A673 (cell line): ENCODE data around the gene SH2D1A. TPM values are rescaled to one million over a fixed set of nuclear protein-coding genes. Genes with fewer than 3 reads are reported as not detected.

Experiments
- BruUV-seq: library from RNA; stranded (reverse); fragments of 400-500 nt; replicated peaks from 2 replicates; lab custom pipeline; 2021; lab: Mats Ljungman, UMichigan
- CTCF ChIA-PET: fragments of 300-600 bp; sonication (Branson Sonifier 250); formaldehyde crosslinking; loops from one replicate; lab custom pipeline; 2022; ENCODE audit warnings: antibody characterized with exemption; lab: Charles Lee
- POLR2A ChIA-PET: fragments of 300-600 bp; sonication (Branson Sonifier 250); formaldehyde crosslinking; loops from one replicate; lab custom pipeline; 2022; ENCODE audit warnings: antibody characterized with exemption; ENCODE audit not compliant: low non-redundant PET; lab: Charles Lee
- DNase-seq: peaks from one replicate; pipeline ENCODE4 v3.0.0-alpha.2; 2015; ENCODE audit warnings: low spot score
- H3K27ac ChIP-seq: fragments of 200-600 bp; sonication (generic); 2 replicates; pipeline ENCODE4 v1.5.1; 2016; ENCODE audit warnings: mixed run types, low read depth, mild to moderate bottlenecking, mixed read lengths, antibody characterized with exemption, low read length; ENCODE audit not compliant: poor library complexity, severe bottlenecking
- H3K27me3 ChIP-seq: fragments of 200-600 bp; sonication (generic); replicated peaks from 2 replicates; pipeline ENCODE4 v1.6.1; 2017; ENCODE audit warnings: mixed run types, low read depth, mild to moderate bottlenecking, mixed read lengths, antibody characterized with exemption, low read length; ENCODE audit not compliant: insufficient read depth, poor library complexity
- H3K36me3 ChIP-seq: fragments of 200-600 bp; sonication (generic); 2 replicates; pipeline ENCODE4 v1.6.1; 2016; ENCODE audit warnings: mixed run types, mild to moderate bottlenecking, mixed read lengths, antibody characterized with exemption, low read length; ENCODE audit not compliant: insufficient read depth, poor library complexity, severe bottlenecking
- H3K4me1 ChIP-seq: fragments of 200-600 bp; sonication (generic); 2 replicates; pipeline ENCODE4 v1.6.1; 2017; ENCODE audit warnings: mixed run types, mild to moderate bottlenecking, mixed read lengths, antibody characterized with exemption, low read length; ENCODE audit not compliant: insufficient read depth, poor library complexity, severe bottlenecking
- H3K4me3 ChIP-seq: fragments of 200-600 bp; sonication (generic); 2 replicates; pipeline ENCODE4 v1.5.1; 2016; ENCODE audit warnings: low read depth, mixed run types, mild to moderate bottlenecking, mixed read lengths, low read length; ENCODE audit not compliant: poor library complexity, severe bottlenecking
- H3K9me3 ChIP-seq: fragments of 200-600 bp; sonication (generic); 2 replicates; pipeline ENCODE4 v1.6.1; 2016; ENCODE audit warnings: mixed run types, low read depth, mild to moderate bottlenecking, mixed read lengths, antibody characterized with exemption, low read length; ENCODE audit not compliant: poor library complexity, severe bottlenecking
- CTCF ChIP-seq: fragments of 300-800, 200-600 bp; sonication (generic); conservative IDR thresholded peaks from 2 replicates; pipeline ENCODE4 v1.5.1; 2017; ENCODE audit warnings: low read depth, mild to moderate bottlenecking, antibody characterized with exemption, low read length, moderate library complexity, mixed read lengths
- EZH2 ChIP-seq: fragments of 200-600 bp; sonication (generic); IDR thresholded peaks from 2 replicates; pipeline ENCODE4 v1.6.1; 2017; ENCODE audit warnings: borderline replicate concordance, low read depth, mild to moderate bottlenecking, mixed read lengths, antibody characterized with exemption, low read length; ENCODE audit not compliant: poor library complexity, severe bottlenecking
- intact Hi-C: fragments of 100-400 bp; cut with micrococcal nuclease; formaldehyde crosslinking; loops from one replicate; pipeline ENCODE4 v1.10.0; 2022; ENCODE audit not compliant: unreplicated experiment
- total RNA-seq: library from RNA; stranded (reverse); gene quantifications from 2 replicates; pipeline ENCODE4 v1.2.3, GENCODE V29; 2021

Gene SH2D1A
- total RNA-seq, 1 experiment from 2014 or later, result 0.71 TPM

GRCh38 chrX:124344246-124344645, 2.1 kb upstream of the SH2D1A start:
- intact Hi-C loops, result no loop called here
- no peak for TF ChIP-seq CTCF
- Histone ChIP-seq H3K27me3 (no peaks in the 10 kb centered on the region), H3K27ac (no peak overlapping the region), H3K36me3 (no peaks in the 10 kb centered on the region), H3K9me3 (no peaks in the 10 kb centered on the region), H3K4me3 (no peak overlapping the region), H3K4me1 (no peaks in the 10 kb centered on the region)
- no TSS peak for BruUV-seq
- DNase-seq, result no peak
- ChIA-PET POLR2A (no interaction called here), CTCF (no interaction called here)

GRCh38 chrX:124346877-124347241, 496 bp downstream of the SH2D1A start:
- ChIA-PET POLR2A (no interaction called here), CTCF (no interaction called here)
- no peaks in the 10 kb centered on the region for H3K4me1 ChIP-seq
- BruUV-seq, result no TSS peak
- DNase-seq, result no peak
- H3K9me3 ChIP-seq, result no peaks in the 10 kb centered on the region
- no peaks in the 10 kb centered on the region for H3K36me3 ChIP-seq
- no peaks in the 10 kb centered on the region for H3K27me3 ChIP-seq
- no peak overlapping the region for H3K4me3 ChIP-seq
- no peak overlapping the region for H3K27ac ChIP-seq
- TF ChIP-seq EZH2 (no peak), CTCF (no peak)
- intact Hi-C loops, result no loop called here

GRCh38 chrX:124347242-124347641, 879 bp downstream of the SH2D1A start:
- DNase-seq, result no peak
- no peaks in the 10 kb centered on the region for H3K27me3 ChIP-seq
- no peak for TF ChIP-seq CTCF
- TF ChIP-seq EZH2, result no peak
- ChIA-PET POLR2A (no interaction called here), CTCF (no interaction called here)
- no peaks in the 10 kb centered on the region for H3K4me1 ChIP-seq
- intact Hi-C loops, result no loop called here
- BruUV-seq, result no TSS peak
- no peak overlapping the region for H3K4me3 ChIP-seq
- no peaks in the 10 kb centered on the region for H3K36me3 ChIP-seq
- H3K9me3 ChIP-seq, result no peaks in the 10 kb centered on the region
- no peak overlapping the region for H3K27ac ChIP-seq
